Parathyroid adenoma (tissue), 2 donors: Measurements from ENCODE around the gene CAPN15.

Experiments used
- H2AFZ ChIP-seq: fragments of 300-600 bp; sonication (generic); one replicate; pipeline ENCODE4 v1.7.0; 2017; ENCODE audit warnings: antibody characterized with exemption, mild to moderate bottlenecking
- H3K27ac ChIP-seq: fragments of 300-600 bp; sonication (generic); one replicate; pipeline ENCODE4 v1.7.0; 2017
- H3K27me3 ChIP-seq: fragments of 300-600 bp; sonication (generic); one replicate; pipeline ENCODE4 v1.7.0; 2017; ENCODE audit warnings: low read length; ENCODE audit not compliant: control insufficient read depth, insufficient read depth
- H3K36me3 ChIP-seq: fragments of 300-600 bp; sonication (generic); one replicate; pipeline ENCODE4 v1.7.0; 2017; ENCODE audit warnings: low read length; ENCODE audit not compliant: control insufficient read depth, insufficient read depth
- H3K4me1 ChIP-seq: fragments of 300-600 bp; sonication (generic); one replicate; pipeline ENCODE4 v1.7.0; 2017; ENCODE audit warnings: control low read depth
- H3K4me2 ChIP-seq: fragments of 300-600 bp; sonication (generic); one replicate; pipeline ENCODE4 v1.7.0; 2017; ENCODE audit warnings: low read length
- H3K4me3 ChIP-seq: fragments of 300-600 bp; sonication (generic); one replicate; pipeline ENCODE4 v1.7.0; 2017; ENCODE audit warnings: low read depth, low read length
- H3K79me2 ChIP-seq: fragments of 300-600 bp; sonication (generic); one replicate; pipeline ENCODE4 v1.7.0; 2017; ENCODE audit warnings: control low read depth
- H3K9ac ChIP-seq: fragments of 300-600 bp; sonication (generic); one replicate; pipeline ENCODE4 v1.7.0; 2017; ENCODE audit warnings: mild to moderate bottlenecking
- H3K9me3 ChIP-seq: fragments of 300-600 bp; sonication (generic); one replicate; pipeline ENCODE4 v1.7.0; 2017; ENCODE audit warnings: low read length; ENCODE audit not compliant: control insufficient read depth
- CTCF ChIP-seq: fragments of 300-600 bp; sonication (generic); IDR thresholded peaks from one replicate; pipeline ENCODE4 v1.7.0; 2017; ENCODE audit warnings: antibody characterized with exemption, mild to moderate bottlenecking
- donor health status: primary hyperparathyroidism.

Gene CAPN15

GRCh38 chr16:521381-522210, 5.9 kb upstream of the CAPN15 start:
- H3K27me3 ChIP-seq, result no peaks in the 10 kb centered on the region
- no peaks in the 10 kb centered on the region for H3K9me3 ChIP-seq
- peaks cover 20% of the 10 kb centered on the region for H3K4me1 ChIP-seq
- no peak overlapping the region for H3K4me3 ChIP-seq
- no peak overlapping the region for H3K4me2 ChIP-seq
- H3K9ac ChIP-seq, result no peak overlapping the region
- no peaks in the 10 kb centered on the region for H3K79me2 ChIP-seq
- no peak overlapping the region for H2AFZ ChIP-seq
- TF ChIP-seq CTCF, result no peak
- no peak overlapping the region for H3K27ac ChIP-seq
- no peaks in the 10 kb centered on the region for H3K36me3 ChIP-seq

GRCh38 chr16:522320-523096, 5.0 kb upstream of the CAPN15 start:
- no peak for TF ChIP-seq CTCF
- H3K27me3 ChIP-seq, result no peaks in the 10 kb centered on the region
- no peak overlapping the region for H3K4me3 ChIP-seq
- H3K4me1 ChIP-seq, result peaks cover 20% of the 10 kb centered on the region
- no peak overlapping the region for H3K9ac ChIP-seq
- H3K36me3 ChIP-seq, result no peaks in the 10 kb centered on the region
- no peaks in the 10 kb centered on the region for H3K9me3 ChIP-seq
- no peak overlapping the region for H3K4me2 ChIP-seq
- peak overlapping the region; percentile 2 for H2AFZ ChIP-seq
- no peaks in the 10 kb centered on the region for H3K79me2 ChIP-seq
- H3K27ac ChIP-seq, result peak overlapping the region; percentile 64

DNA sequence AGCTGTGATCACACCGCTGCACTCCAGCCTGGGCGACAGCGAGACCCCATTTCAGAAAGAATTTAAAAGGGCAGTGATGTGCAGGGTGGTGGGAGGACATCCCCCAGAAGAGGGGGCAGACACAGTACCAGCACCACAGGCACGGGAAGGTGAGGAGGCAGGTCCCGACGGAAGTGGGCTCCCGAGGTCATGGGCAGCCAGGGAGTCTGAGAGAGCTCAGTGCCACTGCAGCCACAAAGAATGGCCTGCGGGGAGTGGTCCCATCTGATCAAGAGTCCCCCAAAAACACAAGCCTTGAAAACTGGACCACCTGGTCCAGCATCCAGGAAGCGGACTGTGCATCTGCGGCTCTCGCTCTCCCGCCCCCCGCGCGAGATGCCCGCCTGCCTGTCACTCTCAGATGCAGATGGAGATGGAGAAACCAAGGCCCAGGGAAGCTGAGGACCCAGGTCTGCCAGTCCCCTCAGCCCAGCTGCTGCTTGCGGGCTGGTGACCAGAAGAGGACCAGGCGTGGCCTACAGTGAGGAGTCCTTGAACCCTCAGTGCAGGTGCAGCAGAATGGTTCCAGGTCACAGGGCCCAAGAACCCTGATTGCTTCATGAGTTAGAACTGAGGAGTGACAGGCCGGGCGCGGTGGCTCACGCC, 4.3 kb upstream of the CAPN15 start:
- Histone ChIP-seq H2AFZ (no peak overlapping the region), H3K4me3 (no peak overlapping the region), H3K9ac (no peak overlapping the region), H3K4me2 (no peak overlapping the region), H3K36me3 (no peaks in the 10 kb centered on the region), H3K27me3 (no peaks in the 10 kb centered on the region), H3K4me1 (peaks cover 20% of the 10 kb centered on the region), H3K27ac (peak overlapping the region; percentile 64), H3K9me3 (no peaks in the 10 kb centered on the region), H3K79me2 (peaks cover 2% of the 10 kb centered on the region)
- no peak for TF ChIP-seq CTCF

DNA sequence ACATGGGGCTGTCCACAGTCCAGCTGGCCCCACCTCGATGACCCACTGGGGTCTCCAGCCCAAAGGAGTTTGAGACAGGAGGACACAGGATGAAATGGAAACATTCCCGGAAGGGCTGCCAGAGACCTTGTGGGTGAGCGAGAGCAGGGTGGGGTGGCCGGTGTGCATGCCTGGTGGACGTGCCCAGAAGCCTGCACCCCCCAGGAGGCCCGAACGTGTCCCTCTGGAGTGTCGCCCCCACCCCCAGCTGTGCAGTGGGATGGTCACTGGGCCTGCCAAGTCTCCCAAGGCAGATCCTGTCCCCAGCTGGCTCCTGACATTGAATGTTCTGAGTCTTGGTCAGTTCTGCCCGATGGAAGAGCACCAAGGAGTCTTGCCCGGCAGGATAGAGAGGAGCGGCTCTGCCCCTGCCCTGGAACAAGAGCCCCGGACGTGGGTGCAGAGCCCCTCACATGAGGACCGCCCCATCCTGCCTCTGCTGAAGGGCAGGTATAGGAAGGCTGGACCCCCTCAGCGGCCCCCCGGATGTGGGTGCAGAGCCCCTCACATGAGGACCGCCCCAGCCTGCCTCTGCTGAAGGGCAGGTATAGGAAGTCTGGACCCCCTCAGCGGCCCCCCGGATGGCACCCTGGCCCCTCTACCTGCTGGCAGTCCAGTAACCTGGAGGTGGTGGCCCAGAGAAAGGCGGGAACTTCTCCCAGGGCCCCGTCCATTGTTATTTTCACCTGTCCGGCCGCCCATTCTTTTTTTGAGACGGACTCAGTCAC, 3.1 kb upstream of the CAPN15 start:
- Histone ChIP-seq H3K27me3 (no peaks in the 10 kb centered on the region), H3K79me2 (peaks cover 14% of the 10 kb centered on the region), H3K4me1 (peaks cover 20% of the 10 kb centered on the region), H2AFZ (no peak overlapping the region), H3K4me3 (no peak overlapping the region), H3K9ac (no peak overlapping the region), H3K9me3 (no peaks in the 10 kb centered on the region), H3K4me2 (no peak overlapping the region), H3K27ac (no peak overlapping the region), H3K36me3 (no peaks in the 10 kb centered on the region)
- no peak for TF ChIP-seq CTCF
